Activated T-cell treated with anti-CD3 and anti-CD28 coated beads, Interleukin-2, amount 50 U/mL, for 72 hours (primary cell): ENCODE results near the gene RNASET2. TPM values are rescaled to one million over a fixed set of nuclear protein-coding genes. Genes with fewer than 3 reads are reported as not detected.

Source experiments
- ATAC-seq, 2 donors: fragments of 150-1000 bp; cut with Tn5 transposase; replicated peaks in 1 of 2; 2 replicates each; pipeline ENCODE4 v1.10.0; 2021; ENCODE audit warnings: moderate library complexity in 2 of 2, mild to moderate bottlenecking in 1 of 2
- DNase-seq, 2 donors: peaks; one replicate each; pipeline ENCODE4 v3.0.0; 2021 to 2022; ENCODE audit warnings: mixed read lengths in 1 of 2
- H3K27ac Mint-ChIP-seq: one replicate; pipeline ENCODE4 v1.8.0; 2022; ENCODE audit warnings: mild to moderate bottlenecking, moderate library complexity, mixed read lengths
- H3K27me3 Mint-ChIP-seq: one replicate; pipeline ENCODE4 v1.8.0; 2022; ENCODE audit warnings: low read depth, mixed read lengths
- H3K36me3 Mint-ChIP-seq, 2 donors: one replicate each; pipeline ENCODE4 v1.8.0; 2022; ENCODE audit warnings: mixed read lengths in 2 of 2, mild to moderate bottlenecking in 1 of 2; ENCODE audit not compliant: insufficient read depth in 2 of 2
- H3K4me1 Mint-ChIP-seq: one replicate; pipeline ENCODE4 v1.8.0; 2022; ENCODE audit warnings: low read depth, mixed read lengths
- H3K4me3 Mint-ChIP-seq, 2 donors: one replicate each; pipeline ENCODE4 v1.8.0; 2022; ENCODE audit warnings: mild to moderate bottlenecking in 2 of 2, mixed read lengths in 2 of 2, moderate library complexity in 2 of 2
- H3K9me3 Mint-ChIP-seq, 2 donors: one replicate each; pipeline ENCODE4 v1.8.0; 2022; ENCODE audit warnings: mixed read lengths in 2 of 2
- total RNA-seq, 2 donors: library from RNA; stranded (reverse); gene quantifications; one replicate each; pipeline ENCODE4 v1.2.3, GENCODE V29; 2022

Gene RNASET2
- total RNA-seq, 2 donors from 2014 or later, result 44.3 to 46.3 TPM

DNA sequence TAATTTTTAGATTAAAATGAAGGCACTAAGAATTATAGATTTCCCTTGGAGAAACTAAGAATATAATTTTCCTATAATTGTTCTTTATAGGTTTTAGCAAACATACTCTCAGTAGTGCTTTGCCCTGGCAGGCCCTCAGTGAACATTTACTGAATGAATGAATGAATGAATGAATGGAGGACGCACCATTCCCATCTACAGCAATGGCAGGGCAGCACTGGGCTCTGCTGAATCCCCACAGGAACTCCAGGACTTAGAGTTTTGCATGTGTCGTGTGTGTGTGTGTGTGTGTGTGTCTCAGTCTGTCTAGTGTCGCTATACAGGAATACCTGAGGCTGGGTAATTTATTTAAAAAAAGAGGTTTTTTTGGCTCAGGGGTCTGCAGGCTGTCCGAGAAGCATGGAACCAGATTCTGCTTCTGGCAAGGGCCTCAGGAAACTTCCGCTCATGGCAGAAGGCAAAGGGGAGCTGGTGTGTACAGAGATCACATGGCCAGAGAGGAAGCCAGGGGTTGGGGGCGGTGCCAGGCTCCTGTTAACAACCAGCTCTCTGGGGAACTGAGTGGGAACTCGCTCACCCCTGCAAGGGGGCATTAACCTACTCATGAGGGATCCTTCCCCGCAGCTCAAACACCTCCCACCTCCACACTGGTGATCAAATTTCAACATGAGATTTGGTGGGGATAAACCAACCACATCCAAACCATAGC, 20.1 kb downstream of the RNASET2 start:
- peaks cover 4 to 5% of the 10 kb centered on the region in 2 donors for H3K36me3 Mint-ChIP-seq
- peak overlapping the region; percentile 73 for H3K27ac Mint-ChIP-seq
- peak overlapping the region in 1 of 2 donors; percentile 27 for H3K4me3 Mint-ChIP-seq
- H3K9me3 Mint-ChIP-seq, result no peaks in the 10 kb centered on the region
- no peaks in the 10 kb centered on the region for H3K27me3 Mint-ChIP-seq
- DNase-seq (no peak), ATAC-seq (peak in 1 of 2 donors; percentile 46)
- H3K4me1 Mint-ChIP-seq, result peaks cover 13% of the 10 kb centered on the region

DNA sequence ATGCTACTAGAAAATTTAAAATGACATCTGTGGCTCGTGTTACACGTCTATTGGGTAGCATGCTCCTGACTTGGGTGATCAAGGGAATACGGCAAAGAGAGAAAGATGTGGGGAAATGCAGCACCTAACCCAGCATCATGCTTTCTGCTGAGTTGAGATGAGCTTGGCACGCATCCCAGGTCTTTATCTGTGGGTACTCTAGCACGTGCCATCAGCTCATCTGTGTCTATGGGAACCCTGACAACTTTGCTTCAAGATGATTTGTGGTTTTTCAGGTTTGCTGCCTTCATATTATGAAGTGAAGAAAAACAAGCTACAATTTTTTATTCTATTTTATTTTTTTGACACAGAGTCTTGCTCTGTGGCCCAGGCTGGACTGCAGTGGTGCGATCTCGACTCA, 21.0 kb downstream of the RNASET2 start:
- DNase-seq (no peak), ATAC-seq (no peak)
- no peaks in the 10 kb centered on the region for H3K27me3 Mint-ChIP-seq
- H3K9me3 Mint-ChIP-seq, result no peaks in the 10 kb centered on the region
- H3K27ac Mint-ChIP-seq, result no peak overlapping the region
- H3K4me3 Mint-ChIP-seq, result no peak overlapping the region
- peaks cover 6% of the 10 kb centered on the region for H3K4me1 Mint-ChIP-seq
- peaks cover 1 to 3% of the 10 kb centered on the region in 2 donors for H3K36me3 Mint-ChIP-seq

DNA sequence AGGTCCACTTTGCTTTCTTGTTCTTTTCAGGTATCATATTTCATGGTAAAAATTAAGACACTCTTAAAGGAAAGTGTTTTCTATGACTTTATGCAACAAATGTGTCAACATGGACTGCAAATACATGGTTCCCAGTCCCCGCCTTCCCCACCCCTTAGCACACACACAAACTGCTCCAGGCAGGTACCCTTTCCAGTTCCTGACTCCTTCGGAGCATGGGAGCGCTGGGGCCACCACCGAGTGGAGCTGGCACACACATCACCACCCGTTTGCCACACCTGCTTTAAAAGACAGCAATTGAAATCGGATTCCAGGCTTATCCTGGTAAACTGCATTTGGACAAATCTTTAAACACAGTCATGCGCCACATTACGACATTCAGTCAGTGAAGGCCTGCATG, 22.2 kb downstream of the RNASET2 start:
- Mint-ChIP-seq H3K4me1 (peaks cover 15% of the 10 kb centered on the region), H3K27me3 (no peaks in the 10 kb centered on the region), H3K4me3 (no peak overlapping the region), H3K36me3 (peaks cover 1 to 3% of the 10 kb centered on the region in 2 donors), H3K9me3 (no peaks in the 10 kb centered on the region), H3K27ac (no peak overlapping the region)
- ATAC-seq, result no peak
- no peak for DNase-seq

DNA sequence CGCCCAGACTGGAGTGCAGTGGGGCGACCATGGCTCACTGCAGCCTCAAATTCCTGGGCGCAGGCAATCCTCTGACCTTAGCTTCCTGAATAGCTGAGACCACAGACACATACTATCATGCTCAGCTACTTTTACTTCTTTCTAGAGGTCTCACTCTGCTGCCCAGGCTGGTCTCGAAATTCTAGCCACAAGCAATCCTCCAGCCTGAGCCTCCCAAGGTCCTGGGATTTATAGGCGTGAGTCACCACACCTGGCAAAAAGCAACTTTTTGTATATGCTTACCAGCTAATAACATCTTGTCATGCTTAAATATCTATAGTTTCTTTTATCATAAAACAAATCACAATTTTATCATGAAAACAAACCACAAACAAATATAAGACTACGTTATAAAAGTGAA, 23.0 kb downstream of the RNASET2 start:
- no peak for DNase-seq
- ATAC-seq, result no peak
- H3K27ac Mint-ChIP-seq, result no peak overlapping the region
- no peaks in the 10 kb centered on the region for H3K27me3 Mint-ChIP-seq
- H3K9me3 Mint-ChIP-seq, result no peaks in the 10 kb centered on the region
- peaks cover 1 to 4% of the 10 kb centered on the region in 2 donors for H3K36me3 Mint-ChIP-seq
- H3K4me3 Mint-ChIP-seq, result no peak overlapping the region
- H3K4me1 Mint-ChIP-seq, result peaks cover 15% of the 10 kb centered on the region

DNA sequence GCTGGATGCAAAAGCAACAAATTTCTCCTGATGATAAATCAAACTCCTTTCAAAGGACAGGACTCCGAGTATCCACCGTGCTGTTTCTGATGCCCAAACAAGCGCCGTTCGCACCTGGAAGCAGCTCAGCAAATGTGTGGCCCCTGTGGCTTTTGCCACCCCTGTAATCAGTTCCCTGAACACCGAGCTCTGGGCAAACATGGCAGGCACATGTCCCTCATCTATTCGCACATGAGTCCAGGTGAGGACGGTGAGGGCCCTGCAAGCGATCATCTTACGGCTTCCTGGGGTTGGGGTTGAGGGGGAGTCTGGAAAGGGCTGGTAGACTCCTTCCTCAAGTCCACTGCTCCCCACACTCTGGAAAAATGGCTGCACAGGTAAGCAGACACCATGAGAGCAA, 23.7 kb downstream of the RNASET2 start:
- peaks cover 15% of the 10 kb centered on the region for H3K4me1 Mint-ChIP-seq
- ATAC-seq, result no peak
- H3K27me3 Mint-ChIP-seq, result no peaks in the 10 kb centered on the region

DNA sequence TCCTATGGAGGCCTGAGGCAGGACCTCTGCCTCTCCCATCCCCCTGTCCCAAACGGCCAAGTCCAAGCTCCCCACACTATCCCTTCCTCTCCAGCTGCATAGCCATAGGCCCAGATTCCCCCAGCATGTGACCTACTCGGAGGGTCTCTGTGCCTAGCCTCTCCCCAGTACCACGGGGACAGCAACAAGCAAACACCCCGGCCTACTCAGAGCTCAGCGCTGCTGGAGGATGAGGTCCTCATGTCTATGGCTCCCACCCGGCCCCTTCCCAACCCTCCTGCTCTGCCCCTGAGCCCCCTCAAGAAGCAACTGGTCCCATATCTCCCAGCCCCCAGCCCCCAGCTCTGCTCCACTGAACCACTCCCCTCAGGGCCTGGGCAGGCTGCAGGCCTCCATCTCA, 24.2 kb downstream of the RNASET2 start:
- no peaks in the 10 kb centered on the region for H3K9me3 Mint-ChIP-seq
- DNase-seq (no peak), ATAC-seq (no peak)
- H3K4me1 Mint-ChIP-seq, result peaks cover 15% of the 10 kb centered on the region
- H3K4me3 Mint-ChIP-seq, result no peak overlapping the region
- peaks cover 1 to 7% of the 10 kb centered on the region in 2 donors for H3K36me3 Mint-ChIP-seq
- no peak overlapping the region for H3K27ac Mint-ChIP-seq
- no peaks in the 10 kb centered on the region for H3K27me3 Mint-ChIP-seq

More for the DNA sequence above, 23.7 kb downstream of the RNASET2 start:
- Mint-ChIP-seq H3K36me3 (peaks cover 1 to 6% of the 10 kb centered on the region in 2 donors), H3K4me3 (no peak overlapping the region), H3K9me3 (no peaks in the 10 kb centered on the region), H3K27ac (no peak overlapping the region)
- DNase-seq, result no peak

DNA sequence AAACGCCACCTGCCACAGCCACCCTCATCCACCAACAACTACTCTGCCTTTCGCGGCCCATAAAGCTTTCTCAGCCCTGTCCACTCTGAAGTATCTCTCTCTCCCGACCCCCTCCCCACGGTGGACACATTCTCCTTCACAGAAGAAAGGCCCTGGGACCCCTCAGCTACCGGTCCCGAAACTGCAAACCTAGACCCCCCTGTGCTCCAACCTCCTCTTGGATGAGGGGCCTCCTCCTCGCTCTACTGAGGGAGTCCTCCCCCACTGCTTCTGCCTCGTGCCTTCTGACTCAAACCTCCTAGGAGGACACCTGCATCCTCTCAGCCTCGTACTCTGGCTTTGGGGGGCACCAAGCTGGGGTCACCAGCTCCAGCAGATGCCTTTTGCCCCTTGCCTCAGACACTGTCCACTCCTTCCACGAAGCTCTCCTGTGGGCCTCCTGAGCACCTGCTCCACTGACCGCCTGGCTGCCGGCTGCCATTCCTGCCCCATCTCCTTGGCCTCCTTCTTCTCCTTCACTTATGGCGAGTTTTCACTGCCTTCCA, 24.9 kb downstream of the RNASET2 start:
- DNase-seq (no peak), ATAC-seq (no peak)
- H3K27me3 Mint-ChIP-seq, result no peaks in the 10 kb centered on the region
- no peak overlapping the region for H3K27ac Mint-ChIP-seq
- peaks cover 1 to 7% of the 10 kb centered on the region in 2 donors for H3K36me3 Mint-ChIP-seq
- no peaks in the 10 kb centered on the region for H3K9me3 Mint-ChIP-seq
- H3K4me3 Mint-ChIP-seq, result no peak overlapping the region
- H3K4me1 Mint-ChIP-seq, result peaks cover 14% of the 10 kb centered on the region

DNA sequence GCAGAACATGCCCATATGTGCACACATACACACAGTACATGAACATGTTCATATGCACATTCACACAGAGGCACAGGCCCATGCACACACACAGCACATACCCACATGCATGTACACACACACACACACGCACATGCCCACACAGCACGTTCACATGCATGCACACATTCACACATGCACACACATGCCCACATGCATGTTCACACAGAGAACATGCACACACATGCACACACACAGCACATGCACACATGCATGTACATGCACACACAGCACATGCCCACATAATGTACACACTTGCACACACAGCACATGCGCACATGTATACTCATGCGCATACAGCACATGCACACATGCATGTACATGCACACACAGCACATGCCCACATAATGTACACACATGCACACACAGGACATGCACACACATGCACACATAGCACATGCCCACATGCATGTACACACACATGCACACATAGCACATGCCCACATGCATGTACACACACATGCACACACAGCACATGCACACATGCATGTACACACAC, 25.9 kb downstream of the RNASET2 start:
- Mint-ChIP-seq H3K36me3 (peaks cover 1 to 5% of the 10 kb centered on the region in 2 donors), H3K27me3 (no peaks in the 10 kb centered on the region), H3K4me1 (peaks cover 9% of the 10 kb centered on the region), H3K4me3 (no peak overlapping the region), H3K9me3 (no peaks in the 10 kb centered on the region), H3K27ac (no peak overlapping the region)
- DNase-seq (no peak), ATAC-seq (no peak)

DNA sequence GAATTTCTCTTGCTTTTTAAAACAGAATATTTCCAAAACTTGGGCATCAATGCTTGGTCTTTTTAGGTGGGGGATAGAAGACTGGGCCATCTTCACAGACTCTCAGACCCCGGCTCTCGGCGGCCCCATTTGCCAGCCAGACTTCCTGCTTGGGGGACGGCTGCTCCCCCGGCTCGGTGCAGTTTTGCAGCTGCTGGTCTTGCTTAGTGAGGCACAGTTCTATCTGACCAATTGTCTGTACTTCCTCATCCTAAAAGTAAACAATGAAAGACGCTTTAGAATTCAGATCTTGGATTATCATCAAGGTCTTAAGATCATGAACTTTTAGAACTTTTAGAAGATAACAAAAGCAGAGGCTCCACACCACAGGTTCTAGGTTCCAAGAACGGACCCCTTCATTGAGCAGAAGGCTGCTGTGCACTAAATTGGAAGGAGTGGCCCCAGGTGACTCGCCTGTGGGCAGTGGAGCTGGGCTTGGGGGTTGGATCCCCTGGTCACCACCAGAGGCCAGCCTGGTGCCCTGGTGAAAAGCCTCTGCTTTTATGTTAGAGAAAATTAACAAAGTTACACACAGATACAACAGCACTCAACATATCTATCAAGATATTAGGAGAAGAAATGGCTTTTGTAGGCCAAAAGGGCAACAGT, 26.7 kb downstream of the RNASET2 start:
- Mint-ChIP-seq H3K36me3 (peaks cover 1 to 5% of the 10 kb centered on the region in 2 donors), H3K4me3 (no peak overlapping the region), H3K27ac (no peak overlapping the region), H3K4me1 (peaks cover 9% of the 10 kb centered on the region), H3K27me3 (no peaks in the 10 kb centered on the region), H3K9me3 (no peaks in the 10 kb centered on the region)
- DNase-seq (no peak), ATAC-seq (no peak)

DNA sequence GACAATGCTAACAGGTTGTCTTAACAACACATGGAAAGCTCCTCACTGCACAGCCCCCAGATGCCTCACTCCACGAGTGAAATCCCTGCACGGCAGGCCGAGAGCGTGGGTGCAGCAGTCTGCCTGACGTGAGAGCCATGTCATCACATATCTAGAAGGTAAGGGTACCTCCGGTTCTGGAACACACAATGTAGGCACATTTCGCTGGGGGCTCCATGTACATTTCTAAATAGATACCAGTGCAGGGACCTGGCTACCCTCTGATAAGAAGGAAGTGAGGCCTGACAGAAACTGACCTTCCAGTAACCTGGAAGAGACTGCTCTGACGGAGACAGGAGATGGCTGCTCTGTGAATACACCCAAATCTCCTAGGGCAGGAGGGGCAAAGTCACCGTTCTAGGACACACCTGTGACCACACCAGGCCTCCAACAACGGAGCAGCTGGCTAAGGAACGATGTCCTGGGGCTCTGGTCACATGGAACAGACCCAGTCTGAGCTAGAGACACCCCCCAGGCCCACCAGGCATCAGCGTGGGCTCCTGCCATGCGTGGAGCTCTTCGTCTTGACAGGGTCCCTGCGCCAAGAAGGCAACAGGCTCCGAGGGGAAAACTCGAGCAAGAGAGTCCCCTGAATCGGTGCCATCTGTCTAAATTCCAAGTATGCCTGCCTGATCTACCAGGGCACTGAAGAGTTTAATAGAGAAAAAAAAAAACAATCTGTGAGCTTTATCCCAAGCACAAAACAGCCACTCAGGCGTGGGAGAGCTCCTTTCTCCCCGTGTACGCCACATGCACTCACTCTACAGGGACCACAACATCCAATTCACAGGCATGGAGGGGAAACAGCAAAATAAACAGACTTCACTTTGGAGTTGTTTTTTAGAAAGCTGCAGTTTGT, 27.5 kb downstream of the RNASET2 start:
- H3K36me3 Mint-ChIP-seq, result peaks cover 0 to 5% of the 10 kb centered on the region in 2 donors
- no peak for DNase-seq
- H3K27ac Mint-ChIP-seq, result no peak overlapping the region
- no peaks in the 10 kb centered on the region for H3K9me3 Mint-ChIP-seq
- no peak overlapping the region for H3K4me3 Mint-ChIP-seq
- peaks cover 9% of the 10 kb centered on the region for H3K4me1 Mint-ChIP-seq
- ATAC-seq, result no peak
- H3K27me3 Mint-ChIP-seq, result no peaks in the 10 kb centered on the region

DNA sequence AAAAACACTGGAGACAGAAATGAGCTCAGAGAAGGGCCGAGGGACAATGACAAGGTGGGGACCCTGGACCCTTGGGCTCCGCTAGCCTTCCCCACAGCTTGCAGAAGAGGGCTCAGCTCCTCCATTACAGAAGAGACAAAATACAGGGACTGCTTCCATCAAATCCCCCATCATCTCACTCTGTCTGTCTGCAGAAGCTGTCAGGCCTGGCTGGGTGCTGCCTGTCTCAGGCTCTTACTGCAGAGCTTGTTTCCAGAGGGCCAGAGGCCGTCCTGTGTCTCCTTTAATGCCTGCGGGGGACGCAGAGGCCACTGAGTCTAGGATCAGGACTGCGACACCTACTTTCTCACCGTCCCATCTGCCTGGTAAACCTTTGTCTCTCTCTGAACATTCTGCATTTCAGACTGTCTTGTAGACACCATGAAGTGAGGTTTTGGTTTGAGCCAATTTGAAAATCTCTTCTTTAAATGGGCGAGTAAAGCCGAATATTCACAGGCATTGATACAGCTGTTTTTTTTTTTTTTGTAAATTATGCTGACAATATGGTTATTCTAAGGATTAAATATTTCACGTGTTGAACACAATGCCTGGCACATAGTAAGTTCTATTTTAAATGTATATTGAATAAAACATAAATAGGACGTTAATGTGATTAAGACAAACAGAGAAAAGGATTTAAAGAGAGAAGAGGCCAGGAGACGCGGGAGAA, 28.3 kb downstream of the RNASET2 start:
- H3K36me3 Mint-ChIP-seq, result peaks cover 0 to 5% of the 10 kb centered on the region in 2 donors
- DNase-seq (no peak), ATAC-seq (no peak)
- H3K4me1 Mint-ChIP-seq, result peaks cover 9% of the 10 kb centered on the region
- no peaks in the 10 kb centered on the region for H3K27me3 Mint-ChIP-seq
- no peak overlapping the region for H3K4me3 Mint-ChIP-seq
- no peaks in the 10 kb centered on the region for H3K9me3 Mint-ChIP-seq
- H3K27ac Mint-ChIP-seq, result peak overlapping the region; percentile 74

DNA sequence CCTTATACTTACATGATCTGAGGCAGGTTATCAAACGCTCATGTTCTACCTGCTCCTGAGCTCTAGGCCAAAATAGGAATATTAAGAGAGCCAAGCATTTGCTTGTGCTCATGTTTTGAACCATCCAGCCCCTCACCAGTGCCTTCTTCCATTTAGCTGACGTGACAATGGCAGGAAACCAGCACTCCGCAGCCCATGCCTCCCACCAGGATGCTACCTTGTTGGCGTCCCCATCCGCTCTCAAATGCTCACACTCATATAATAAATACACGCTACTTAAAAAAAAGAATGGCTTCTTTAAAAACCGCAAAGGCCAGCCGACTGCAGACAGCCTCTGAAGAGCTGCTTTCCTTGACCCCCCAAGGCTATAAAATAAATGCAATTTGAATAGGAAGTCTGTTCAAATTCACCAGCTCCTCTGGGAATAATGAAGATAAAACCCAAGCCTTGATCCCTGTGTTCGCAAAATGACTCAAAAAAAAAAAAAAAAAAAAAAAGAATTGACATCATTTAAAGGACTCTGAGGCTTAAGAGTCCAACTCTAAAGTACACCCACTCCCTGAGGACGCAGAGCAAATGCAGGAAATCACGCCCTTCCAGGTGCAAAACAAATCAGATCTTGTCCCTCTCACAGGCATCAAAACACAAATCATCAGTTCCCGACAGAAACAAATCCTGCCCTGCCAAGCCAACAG, 29.0 kb downstream of the RNASET2 start:
- Mint-ChIP-seq H3K27me3 (no peaks in the 10 kb centered on the region), H3K36me3 (peaks cover 0 to 3% of the 10 kb centered on the region in 2 donors), H3K4me3 (no peak overlapping the region), H3K9me3 (no peaks in the 10 kb centered on the region), H3K4me1 (peaks cover 9% of the 10 kb centered on the region), H3K27ac (no peak overlapping the region)
- ATAC-seq (no peak), DNase-seq (no peak)
